ENCODE data around the gene LSM14B. TPM values are rescaled to one million over a fixed set of nuclear protein-coding genes. Genes with fewer than 3 reads are reported as not detected.

LSM14B gene
- total RNA-seq, 2 experiments from 2014 or later = 34.5 to 35.7 TPM

- ATAC-seq (ENCODE audit: poor library complexity) = no peak
- POLR2A ChIA-PET = interaction anchor here (2.4 to 4.9 kb wide), 2 partner anchors 11 to 66 kb away, joined by 10 to 40 read pairs; partner anchors contain the start of genes LSM14B and TAF4
These were observed 10.1 kb downstream of the LSM14B start for GRCh38 chr20:62132421-62132820.

GRCh38 chr20:62133051-62133845, 11.0 kb downstream of the LSM14B start:
- Histone ChIP-seq H3K4me3 (ENCODE audit: low read length) (no peak overlapping the region), H3K4me1 (ENCODE audit: insufficient read depth, low read length) (peaks cover 53% of the 10 kb centered on the region), H3K9me3 (ENCODE audit: control insufficient read depth in 1 of 2, insufficient read depth in 1 of 2, low read length in 2 of 2) (no peaks in the 10 kb centered on the region), H3K27ac (ENCODE audit: low read depth in 1 of 2, low read length in 2 of 2) (peak overlapping the region; percentile 7 to 16), H3K36me3 (ENCODE audit: insufficient read depth, low read length) (peaks cover 96% of the 10 kb centered on the region), H3K27me3 (ENCODE audit: control insufficient read depth in 1 of 2, insufficient read depth in 2 of 2, low read length in 2 of 2) (no peaks in the 10 kb centered on the region)
- no peak for TF ChIP-seq CTCF (IDR thresholded peaks at IDR 0.05)
- ChIA-PET POLR2A (interaction anchor here (1.2 to 4.9 kb wide), 4 partner anchors 10 to 67 kb away, joined by 3 to 40 read pairs (median 6); partner anchors contain the start of genes LSM14B, PSMA7, SS18L1 and TAF4), CTCF (no interaction called here)
- no peaks in the 10 kb centered on the region for H3K27me3 Mint-ChIP-seq
- peaks cover 39% of the 10 kb centered on the region for H3K4me1 Mint-ChIP-seq (ENCODE audit: low read depth)
- intact Hi-C loops (cut with DNase I, micrococcal nuclease) = no loop called here
- H3K9me3 Mint-ChIP-seq = no peaks in the 10 kb centered on the region
- DNase-seq (no peak), ATAC-seq (ENCODE audit: poor library complexity) (no peak)
- no peak overlapping the region for H3K4me3 Mint-ChIP-seq
- peak overlapping the region; percentile 80 for H3K27ac Mint-ChIP-seq
- peaks cover 95% of the 10 kb centered on the region for H3K36me3 Mint-ChIP-seq (ENCODE audit: low read depth)

More at GRCh38 chr20:62132421-62132820, 10.1 kb downstream of the LSM14B start:
- CTCF ChIA-PET = no interaction called here
- Histone ChIP-seq H3K27ac (ENCODE audit: low read depth in 1 of 2, low read length in 2 of 2) (peak overlapping the region in 1 of 2 donors; percentile 7), H3K4me1 (ENCODE audit: insufficient read depth, low read length) (peaks cover 46% of the 10 kb centered on the region), H3K36me3 (ENCODE audit: insufficient read depth, low read length) (peaks cover 96% of the 10 kb centered on the region), H3K9me3 (ENCODE audit: control insufficient read depth in 1 of 2, insufficient read depth in 1 of 2, low read length in 2 of 2) (no peaks in the 10 kb centered on the region), H3K27me3 (ENCODE audit: control insufficient read depth in 1 of 2, insufficient read depth in 2 of 2, low read length in 2 of 2) (no peaks in the 10 kb centered on the region), H3K4me3 (ENCODE audit: low read length) (no peak overlapping the region)
- H3K4me1 Mint-ChIP-seq (ENCODE audit: low read depth) = peaks cover 39% of the 10 kb centered on the region
- H3K27ac Mint-ChIP-seq = peak overlapping the region; percentile 80
- no peaks in the 10 kb centered on the region for H3K9me3 Mint-ChIP-seq
- TF ChIP-seq CTCF (IDR thresholded peaks at IDR 0.05) = no peak
- no peaks in the 10 kb centered on the region for H3K27me3 Mint-ChIP-seq
- no peak for DNase-seq
- peaks cover 95% of the 10 kb centered on the region for H3K36me3 Mint-ChIP-seq (ENCODE audit: low read depth)
- intact Hi-C loops (cut with DNase I, micrococcal nuclease) = no loop called here
- H3K4me3 Mint-ChIP-seq = peak overlapping the region; percentile 27

DNA sequence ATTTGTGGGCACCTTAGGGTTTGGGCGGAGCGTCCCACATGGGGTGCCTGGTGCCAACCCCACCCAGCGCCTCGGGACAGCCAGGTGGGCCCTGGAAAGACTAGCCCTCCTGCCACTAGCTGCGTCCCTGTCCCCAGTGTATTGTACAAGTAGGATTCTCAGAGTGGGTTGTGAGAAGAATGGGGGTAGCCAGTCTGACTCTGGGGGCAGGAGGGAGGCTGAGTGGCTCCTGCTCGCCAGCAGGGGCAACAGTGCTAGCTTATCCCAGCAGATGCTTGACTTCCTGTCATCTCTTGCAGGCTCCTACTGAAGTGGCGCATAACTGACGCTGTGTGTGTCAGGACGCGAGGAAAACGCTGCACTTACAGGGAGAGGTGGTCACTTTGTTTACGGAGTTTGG, 11.6 kb downstream of the LSM14B start:
- CTCF ChIA-PET = no interaction called here
- H3K4me3 ChIP-seq (ENCODE audit: low read length) = no peak overlapping the region
- peak overlapping the region; percentile 80 for H3K27ac Mint-ChIP-seq
- POLR2A ChIA-PET = interaction anchor here (1.2 to 4.9 kb wide), 4 partner anchors 10 to 67 kb away, joined by 3 to 40 read pairs (median 6); partner anchors contain the start of genes LSM14B, PSMA7, SS18L1 and TAF4
- H3K27ac ChIP-seq (ENCODE audit: low read depth in 1 of 2, low read length in 2 of 2) = no peak overlapping the region
- H3K36me3 ChIP-seq (ENCODE audit: insufficient read depth, low read length) = peaks cover 94% of the 10 kb centered on the region
- peaks cover 53% of the 10 kb centered on the region for H3K4me1 ChIP-seq (ENCODE audit: insufficient read depth, low read length)
- H3K9me3 Mint-ChIP-seq = no peaks in the 10 kb centered on the region
- peaks cover 95% of the 10 kb centered on the region for H3K36me3 Mint-ChIP-seq (ENCODE audit: low read depth)
- H3K4me3 Mint-ChIP-seq = no peak overlapping the region
- no peak for DNase-seq
- no peaks in the 10 kb centered on the region for H3K9me3 ChIP-seq (ENCODE audit: control insufficient read depth in 1 of 2, insufficient read depth in 1 of 2, low read length in 2 of 2)
- intact Hi-C loops (cut with DNase I, micrococcal nuclease) = no loop called here
- H3K27me3 Mint-ChIP-seq = no peaks in the 10 kb centered on the region
- H3K4me1 Mint-ChIP-seq (ENCODE audit: low read depth) = peaks cover 35% of the 10 kb centered on the region
- H3K27me3 ChIP-seq (ENCODE audit: control insufficient read depth in 1 of 2, insufficient read depth in 2 of 2, low read length in 2 of 2) = no peaks in the 10 kb centered on the region
- no peak for TF ChIP-seq CTCF (IDR thresholded peaks at IDR 0.05)
- peak; percentile 28 for ATAC-seq (ENCODE audit: poor library complexity)
